Kidney epithelial cell (primary cell): ENCODE results near the gene CSF2. TPM values are rescaled to one million over a fixed set of nuclear protein-coding genes. Genes with fewer than 3 reads are reported as not detected.

Source experiments
- DNase-seq: peaks from one replicate; pipeline ENCODE4 v3.0.0-alpha.2; 2010; ENCODE audit warnings: low read depth
- H3K27me3 ChIP-seq: 2 replicates; pipeline ENCODE4 v1.6.0; 2011; ENCODE audit warnings: low read length; ENCODE audit not compliant: control insufficient read depth, insufficient read depth
- H3K36me3 ChIP-seq: 2 replicates; pipeline ENCODE4 v1.5.1; 2011; ENCODE audit warnings: low read length; ENCODE audit not compliant: control insufficient read depth, insufficient read depth
- H3K4me3 ChIP-seq: 2 replicates; pipeline ENCODE4 v1.5.1; 2011; ENCODE audit warnings: low read depth, mild to moderate bottlenecking, control low read depth, low read length
- total RNA-seq: library from RNA; depleted of rRNA; stranded (reverse); fragments of >200 nt; gene quantifications from 2 replicates; pipeline ENCODE4 v1.2.3, GENCODE V29; 2015
- TF ChIP-seq, protein P1 (sequence below): IDR thresholded peaks from 2 replicates; pipeline ENCODE4 v1.5.1; 2011; ENCODE audit warnings: mild to moderate bottlenecking, moderate library complexity, low read length, control low read depth, inconsistent platforms; ENCODE audit not compliant: insufficient read depth, poor library complexity, severe bottlenecking

Gene CSF2
- total RNA-seq, 1 donor from 2014 or later, result 10.5 TPM

DNA sequence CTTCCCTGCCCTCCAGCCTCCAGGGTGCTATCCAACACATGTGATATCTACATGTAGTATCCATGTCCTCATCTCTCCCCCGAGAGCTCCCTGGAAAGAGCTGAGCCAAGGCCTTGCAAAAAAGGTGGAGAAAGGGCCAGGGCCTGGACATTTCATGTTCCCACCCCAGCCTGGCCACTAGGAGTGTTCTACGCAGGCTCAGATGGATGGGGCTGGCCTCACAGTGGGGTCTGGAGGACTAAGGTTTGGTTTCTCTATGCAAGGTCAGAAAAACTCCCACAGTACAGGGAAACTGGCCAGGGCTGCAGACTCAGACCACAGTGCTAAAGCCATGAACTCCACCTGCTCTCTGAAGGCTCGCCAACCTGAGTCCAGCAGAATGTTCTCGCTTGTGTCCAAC lies 1.5 kb upstream of the CSF2 start:
- no peak for DNase-seq
- Histone ChIP-seq H3K4me3 (no peak overlapping the region), H3K36me3 (no peaks in the 10 kb centered on the region), H3K27me3 (no peaks in the 10 kb centered on the region)
- TF ChIP-seq, protein P1, sequence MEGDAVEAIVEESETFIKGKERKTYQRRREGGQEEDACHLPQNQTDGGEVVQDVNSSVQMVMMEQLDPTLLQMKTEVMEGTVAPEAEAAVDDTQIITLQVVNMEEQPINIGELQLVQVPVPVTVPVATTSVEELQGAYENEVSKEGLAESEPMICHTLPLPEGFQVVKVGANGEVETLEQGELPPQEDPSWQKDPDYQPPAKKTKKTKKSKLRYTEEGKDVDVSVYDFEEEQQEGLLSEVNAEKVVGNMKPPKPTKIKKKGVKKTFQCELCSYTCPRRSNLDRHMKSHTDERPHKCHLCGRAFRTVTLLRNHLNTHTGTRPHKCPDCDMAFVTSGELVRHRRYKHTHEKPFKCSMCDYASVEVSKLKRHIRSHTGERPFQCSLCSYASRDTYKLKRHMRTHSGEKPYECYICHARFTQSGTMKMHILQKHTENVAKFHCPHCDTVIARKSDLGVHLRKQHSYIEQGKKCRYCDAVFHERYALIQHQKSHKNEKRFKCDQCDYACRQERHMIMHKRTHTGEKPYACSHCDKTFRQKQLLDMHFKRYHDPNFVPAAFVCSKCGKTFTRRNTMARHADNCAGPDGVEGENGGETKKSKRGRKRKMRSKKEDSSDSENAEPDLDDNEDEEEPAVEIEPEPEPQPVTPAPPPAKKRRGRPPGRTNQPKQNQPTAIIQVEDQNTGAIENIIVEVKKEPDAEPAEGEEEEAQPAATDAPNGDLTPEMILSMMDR, result no peak

DNA sequence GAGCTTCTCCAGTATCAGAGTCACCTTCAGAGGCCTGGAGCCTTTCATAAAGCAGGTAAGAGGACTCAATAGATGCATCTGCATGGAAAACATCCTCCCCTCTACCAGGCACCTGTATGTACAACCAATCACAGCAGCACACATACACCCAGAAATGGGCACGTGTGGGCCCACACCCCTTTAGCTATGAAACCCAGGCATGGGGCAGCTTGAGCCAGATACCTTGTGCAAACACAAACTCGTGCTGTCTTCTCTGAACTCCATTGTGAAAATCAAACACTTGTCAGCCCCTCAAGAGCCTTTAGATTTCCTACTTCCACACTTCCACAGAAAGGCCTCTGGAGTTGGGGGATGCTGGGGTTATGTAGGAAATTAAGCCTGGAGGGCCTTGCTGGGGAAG lies 1.1 kb upstream of the CSF2 start:
- H3K36me3 ChIP-seq, result no peaks in the 10 kb centered on the region
- TF ChIP-seq, protein P1, result no peak
- DNase-seq, result no peak
- no peak overlapping the region for H3K4me3 ChIP-seq
- H3K27me3 ChIP-seq, result no peaks in the 10 kb centered on the region

DNA sequence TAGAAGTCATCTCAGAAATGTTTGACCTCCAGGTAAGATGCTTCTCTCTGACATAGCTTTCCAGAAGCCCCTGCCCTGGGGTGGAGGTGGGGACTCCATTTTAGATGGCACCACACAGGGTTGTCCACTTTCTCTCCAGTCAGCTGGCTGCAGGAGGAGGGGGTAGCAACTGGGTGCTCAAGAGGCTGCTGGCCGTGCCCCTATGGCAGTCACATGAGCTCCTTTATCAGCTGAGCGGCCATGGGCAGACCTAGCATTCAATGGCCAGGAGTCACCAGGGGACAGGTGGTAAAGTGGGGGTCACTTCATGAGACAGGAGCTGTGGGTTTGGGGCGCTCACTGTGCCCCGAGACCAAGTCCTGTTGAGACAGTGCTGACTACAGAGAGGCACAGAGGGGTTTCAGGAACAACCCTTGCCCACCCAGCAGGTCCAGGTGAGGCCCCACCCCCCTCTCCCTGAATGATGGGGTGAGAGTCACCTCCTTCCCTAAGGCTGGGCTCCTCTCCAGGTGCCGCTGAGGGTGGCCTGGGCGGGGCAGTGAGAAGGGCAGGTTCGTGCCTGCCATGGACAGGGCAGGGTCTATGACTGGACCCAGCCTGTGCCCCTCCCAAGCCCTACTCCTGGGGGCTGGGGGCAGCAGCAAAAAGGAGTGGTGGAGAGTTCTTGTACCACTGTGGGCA lies 642 bp downstream of the CSF2 start:
- H3K36me3 ChIP-seq, result no peaks in the 10 kb centered on the region
- no peaks in the 10 kb centered on the region for H3K27me3 ChIP-seq
- TF ChIP-seq, protein P1, result no peak
- no peak for DNase-seq
- no peak overlapping the region for H3K4me3 ChIP-seq

DNA sequence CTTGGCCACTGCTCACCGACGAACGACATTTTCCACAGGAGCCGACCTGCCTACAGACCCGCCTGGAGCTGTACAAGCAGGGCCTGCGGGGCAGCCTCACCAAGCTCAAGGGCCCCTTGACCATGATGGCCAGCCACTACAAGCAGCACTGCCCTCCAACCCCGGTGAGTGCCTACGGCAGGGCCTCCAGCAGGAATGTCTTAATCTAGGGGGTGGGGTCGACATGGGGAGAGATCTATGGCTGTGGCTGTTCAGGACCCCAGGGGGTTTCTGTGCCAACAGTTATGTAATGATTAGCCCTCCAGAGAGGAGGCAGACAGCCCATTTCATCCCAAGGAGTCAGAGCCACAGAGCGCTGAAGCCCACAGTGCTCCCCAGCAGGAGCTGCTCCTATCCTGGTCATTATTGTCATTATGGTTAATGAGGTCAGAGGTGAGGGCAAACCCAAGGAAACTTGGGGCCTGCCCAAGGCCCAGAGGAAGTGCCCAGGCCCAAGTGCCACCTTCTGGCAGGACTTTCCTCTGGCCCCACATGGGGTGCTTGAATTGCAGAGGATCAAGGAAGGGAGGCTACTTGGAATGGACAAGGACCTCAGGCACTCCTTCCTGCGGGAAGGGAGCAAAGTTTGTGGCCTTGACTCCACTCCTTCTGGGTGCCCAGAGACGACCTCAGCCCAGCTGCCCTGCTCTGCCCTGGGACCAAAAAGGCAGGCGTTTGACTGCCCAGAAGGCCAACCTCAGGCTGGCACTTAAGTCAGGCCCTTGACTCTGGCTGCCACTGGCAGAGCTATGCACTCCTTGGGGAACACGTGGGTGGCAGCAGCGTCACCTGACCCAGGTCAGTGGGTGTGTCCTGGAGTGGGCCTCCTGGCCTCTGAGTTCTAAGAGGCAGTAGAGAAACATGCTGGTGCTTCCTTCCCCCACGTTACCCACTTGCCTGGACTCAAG lies 1.5 kb downstream of the CSF2 start:
- H3K27me3 ChIP-seq, result no peaks in the 10 kb centered on the region
- H3K4me3 ChIP-seq, result no peak overlapping the region
- TF ChIP-seq, protein P1, result no peak
- no peak for DNase-seq
- no peaks in the 10 kb centered on the region for H3K36me3 ChIP-seq

DNA sequence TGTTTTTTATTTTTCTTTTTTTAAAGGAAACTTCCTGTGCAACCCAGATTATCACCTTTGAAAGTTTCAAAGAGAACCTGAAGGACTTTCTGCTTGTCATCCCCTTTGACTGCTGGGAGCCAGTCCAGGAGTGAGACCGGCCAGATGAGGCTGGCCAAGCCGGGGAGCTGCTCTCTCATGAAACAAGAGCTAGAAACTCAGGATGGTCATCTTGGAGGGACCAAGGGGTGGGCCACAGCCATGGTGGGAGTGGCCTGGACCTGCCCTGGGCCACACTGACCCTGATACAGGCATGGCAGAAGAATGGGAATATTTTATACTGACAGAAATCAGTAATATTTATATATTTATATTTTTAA lies 2.1 kb downstream of the CSF2 start:
- no peaks in the 10 kb centered on the region for H3K27me3 ChIP-seq
- TF ChIP-seq, protein P1, result no peak
- H3K36me3 ChIP-seq, result no peaks in the 10 kb centered on the region
- DNase-seq, result no peak
- no peak overlapping the region for H3K4me3 ChIP-seq
